Lower leg skin (tissue), 3 donors: ENCODE data around the gene KRI1.

Experiments used
- CTCF ChIP-seq, 3 donors: fragments of 450-650 bp; IDR thresholded peaks; one replicate each; pipeline ENCODE4 v1.5.1; 2016; ENCODE audit warnings: antibody characterized with exemption in 3 of 3, mild to moderate bottlenecking in 3 of 3, moderate library complexity in 2 of 3
- POLR2A ChIP-seq, 2 donors: fragments of 450-650 bp; IDR thresholded peaks; one replicate each; pipeline ENCODE4 v1.6.1; 2016 to 2017; ENCODE audit warnings: antibody characterized with exemption in 2 of 2, mild to moderate bottlenecking in 1 of 2, moderate library complexity in 1 of 2

- TF ChIP-seq CTCF (IDR thresholded peaks at IDR 0.05) (peak in 2 of 3 donors; percentile 90 to 98), POLR2A (IDR thresholded peaks at IDR 0.05) (no peak)
Observed at GRCh38 chr19:10580979-10581631, 15.3 kb upstream of the KRI1 start.
